Gastroesophageal sphincter (tissue), 4 donors: ENCODE data around the gene ATP5MG. TPM values are rescaled to one million over a fixed set of nuclear protein-coding genes. Genes with fewer than 3 reads are reported as not detected.

Experiments used
- ATAC-seq: fragments of 150-250 bp; one replicate; pipeline ENCODE4 v1.9.1; 2016; ENCODE audit warnings: mild to moderate bottlenecking, moderate library complexity
- H3K27ac ChIP-seq, 4 donors: fragments of 200-600 bp; sonication (generic) in 3 of 4; 1 replicate in 3 of 4; 2 replicates in 1 of 4; pipeline ENCODE4 v1.5.1; 2016 to 2019
- H3K27me3 ChIP-seq: fragments of 200-600 bp; sonication (generic); one replicate; pipeline ENCODE4 v1.5.1; 2019
- H3K36me3 ChIP-seq, 2 donors: fragments of 200-600 bp; sonication (generic); one replicate each; pipeline ENCODE4 v1.5.1; 2019; ENCODE audit warnings: control low read depth in 1 of 2
- H3K4me1 ChIP-seq, 3 donors: fragments of 200-600 bp; sonication (generic); 1 replicate in 2 of 3; 2 replicates in 1 of 3; pipeline ENCODE4 v1.5.1; 2016 to 2019; ENCODE audit warnings: control low read depth in 2 of 3
- H3K4me3 ChIP-seq, 2 donors: fragments of 200-600 bp; sonication (generic); one replicate each; pipeline ENCODE4 v1.5.1; 2019; ENCODE audit warnings: mild to moderate bottlenecking in 1 of 2, moderate library complexity in 1 of 2
- H3K9me3 ChIP-seq, 3 donors: fragments of 200-600 bp; sonication (generic); one replicate each; pipeline ENCODE4 v1.5.1; 2017 to 2019; ENCODE audit warnings: control low read depth in 2 of 3
- CTCF ChIP-seq, 4 experiments: fragments of 200-600 bp in 2 of 4; fragments of 450-650 bp in 2 of 4; sonication (generic) in 1 of 4; IDR thresholded peaks; one replicate each; pipeline ENCODE4 v1.5.1; 2017 to 2019; ENCODE audit warnings: antibody characterized with exemption in 4 of 4, mild to moderate bottlenecking in 2 of 4, moderate library complexity in 2 of 4
- EP300 ChIP-seq: sonication (generic); formaldehyde crosslinking; IDR thresholded peaks from one replicate; pipeline ENCODE4 v1.6.1; 2017; ENCODE audit warnings: antibody characterized with exemption, mild to moderate bottlenecking
- POLR2A ChIP-seq, 2 donors: fragments of 450-650 bp; IDR thresholded peaks; one replicate each; pipeline ENCODE4 v1.6.1; 2017; ENCODE audit warnings: antibody characterized with exemption in 2 of 2, mild to moderate bottlenecking in 2 of 2, moderate library complexity in 1 of 2
- POLR2AphosphoS5 ChIP-seq: sonication (generic); formaldehyde crosslinking; IDR thresholded peaks from one replicate; pipeline ENCODE4 v1.6.1; 2017; ENCODE audit warnings: antibody characterized with exemption
- WGBS, 2 donors: methylation state at CpG; one replicate each; pipeline ENCODE4 v1.1.5; 2018; ENCODE audit warnings: low coverage in 1 of 2; 5-methylcytosine and 5-hydroxymethylcytosine counted together
- total RNA-seq, 4 donors: library from RNA; depleted of rRNA; stranded (reverse); fragments of >200 nt; gene quantifications; one replicate each; pipeline ENCODE4 v1.1.0, GENCODE V29; 2016

The ATP5MG gene
- total RNA-seq, 4 donors from 2014 or later: 59.8 to 79.4 (median 70.2) TPM

GRCh38 chr11:118447423-118447822 lies 46.0 kb downstream of the ATP5MG start:
- TF ChIP-seq POLR2A (IDR thresholded peaks at IDR 0.05): no peak
- TF ChIP-seq CTCF (IDR thresholded peaks at IDR 0.05): no peak
- no peak for TF ChIP-seq EP300
- TF ChIP-seq POLR2AphosphoS5: no peak
- Histone ChIP-seq H3K36me3 (peaks cover 0 to 4% of the 10 kb centered on the region in 2 donors), H3K4me1 (peaks cover 5 to 54% (median 12%) of the 10 kb centered on the region in 3 donors), H3K4me3 (no peak overlapping the region), H3K27me3 (no peaks in the 10 kb centered on the region), H3K9me3 (no peaks in the 10 kb centered on the region), H3K27ac (no peak overlapping the region)
- WGBS, 2 donors: 83 to 91% methylated on average over 4 of the region's 4 CpGs
- ATAC-seq: no peak

GRCh38 chr11:118448294-118448693 lies 46.9 kb downstream of the ATP5MG start:
- no peak overlapping the region for H3K27ac ChIP-seq
- no peak overlapping the region for H3K4me3 ChIP-seq
- no peak for ATAC-seq
- no peaks in the 10 kb centered on the region for H3K9me3 ChIP-seq
- TF ChIP-seq EP300 (no peak), POLR2AphosphoS5 (no peak), CTCF (IDR thresholded peaks at IDR 0.05) (no peak), POLR2A (IDR thresholded peaks at IDR 0.05) (no peak)
- no peaks in the 10 kb centered on the region for H3K27me3 ChIP-seq
- H3K4me1 ChIP-seq: peaks cover 0 to 45% (median 6%) of the 10 kb centered on the region in 3 donors
- H3K36me3 ChIP-seq: peaks cover 0 to 6% of the 10 kb centered on the region in 2 donors

GRCh38 chr11:118449316-118449918 lies 48.0 kb downstream of the ATP5MG start:
- Histone ChIP-seq H3K4me3 (no peak overlapping the region), H3K4me1 (peaks cover 0 to 43% (median 2%) of the 10 kb centered on the region in 3 donors), H3K36me3 (peaks cover 0 to 6% of the 10 kb centered on the region in 2 donors), H3K9me3 (no peaks in the 10 kb centered on the region), H3K27me3 (no peaks in the 10 kb centered on the region), H3K27ac (no peak overlapping the region)
- no peak for ATAC-seq
- TF ChIP-seq EP300 (no peak), CTCF (IDR thresholded peaks at IDR 0.05) (no peak), POLR2A (IDR thresholded peaks at IDR 0.05) (no peak), POLR2AphosphoS5 (no peak)
- 88 to 100% methylated on average over 2 to 4 of the region's 4 CpGs for WGBS, 2 donors

- Histone ChIP-seq H3K4me1 (peaks cover 0 to 39% (median 2%) of the 10 kb centered on the region in 3 donors), H3K27me3 (no peaks in the 10 kb centered on the region), H3K9me3 (no peaks in the 10 kb centered on the region), H3K27ac (no peak overlapping the region), H3K4me3 (no peak overlapping the region), H3K36me3 (peaks cover 0 to 6% of the 10 kb centered on the region in 2 donors)
- 78 to 93% methylated on average over 1 of the region's 1 CpG for WGBS, 2 donors
- TF ChIP-seq POLR2AphosphoS5: no peak
- TF ChIP-seq POLR2A (IDR thresholded peaks at IDR 0.05): no peak
- no peak for TF ChIP-seq CTCF (IDR thresholded peaks at IDR 0.05)
- TF ChIP-seq EP300: no peak
- no peak for ATAC-seq
Observed at GRCh38 chr11:118450451-118450850, 49.0 kb downstream of the ATP5MG start.

Other genes starting within 250 kb of the ATP5MG start
- 1 to 10 TPM; 2.7 to 5.8 (median 3.8) TPM for gene SCN4B, start 248.8 kb upstream of the ATP5MG start, total RNA-seq
- 1 to 10 TPM in 1 of 4 donors, under 1 TPM in 3; 0.25 to 1.0 (median 0.49) TPM for gene SCN2B, start 225.0 kb upstream of the ATP5MG start, total RNA-seq
- 1 to 10 TPM in 3 of 4 donors, under 1 TPM in 1; 0.58 to 5.7 (median 2.4) TPM for gene JAML, start 176.6 kb upstream of the ATP5MG start, total RNA-seq
- 1 to 10 TPM in 1 of 4 donors, under 1 TPM in 3; 0.54 to 3.8 (median 0.65) TPM for gene MPZL3, start 149.2 kb upstream of the ATP5MG start, total RNA-seq
- 10 to 100 TPM in 3 of 4 donors, 1 to 10 TPM in 1; 8.7 to 57.0 (median 12.1) TPM for gene MPZL2, start 137.3 kb upstream of the ATP5MG start, total RNA-seq
- 1 to 10 TPM in 1 of 4 donors, under 1 TPM in 2, not detected in 1; 0.77 to 2.8 (median 0.78) TPM for gene CD3E, start 96.9 kb upstream of the ATP5MG start, total RNA-seq
- gene CD3D, start 58.9 kb upstream of the ATP5MG start, total RNA-seq: 1 to 10 TPM in 3 of 4 donors, not detected in 1; 1.5 to 1.8 (median 1.7) TPM
- 1 to 10 TPM in 1 of 4 donors, under 1 TPM in 2, not detected in 1; 0.10 to 1.3 (median 0.46) TPM for gene CD3G, start 57.3 kb upstream of the ATP5MG start, total RNA-seq
- gene UBE4A, start 42.0 kb upstream of the ATP5MG start, total RNA-seq: 10 to 100 TPM; 37.3 to 44.6 (median 42.8) TPM
- gene KMT2A, start 34.9 kb downstream of the ATP5MG start, total RNA-seq: 100 to 1,000 TPM in 1 of 4 donors, 10 to 100 TPM in 3; 42.3 to 116 (median 74.8) TPM
- 1 to 10 TPM in 3 of 4 donors, under 1 TPM in 1; 0.81 to 5.6 (median 3.3) TPM for gene TTC36, start 125.9 kb downstream of the ATP5MG start, total RNA-seq
- 10 to 100 TPM; 36.9 to 57.1 (median 51.8) TPM for gene TMEM25, start 129.6 kb downstream of the ATP5MG start, total RNA-seq
- gene IFT46, start 164.3 kb downstream of the ATP5MG start, total RNA-seq: 10 to 100 TPM; 23.5 to 30.8 (median 27.7) TPM
- gene ARCN1, start 170.8 kb downstream of the ATP5MG start, total RNA-seq: 100 to 1,000 TPM in 3 of 4 donors, 10 to 100 TPM in 1; 84.9 to 141 (median 128) TPM
- gene PHLDB1, start 206.0 kb downstream of the ATP5MG start, total RNA-seq: 100 to 1,000 TPM in 2 of 4 donors, 10 to 100 TPM in 2; 45.8 to 144 (median 101) TPM